GM21515 (cell line): ENCODE measurements around the gene FNIP1.
"Not testable (repeated sequence)": the region's sequence is repeated elsewhere in the genome, so short reads cannot be mapped to it uniquely, and the experiment has no call there.

ENCODE experiments used
- ATAC-seq: cut with Tn5 transposase; IDR thresholded peaks from one replicate; pipeline ENCODE4 v1.9.1; 2021; ENCODE audit not compliant: unreplicated experiment

FNIP1 gene

DNA sequence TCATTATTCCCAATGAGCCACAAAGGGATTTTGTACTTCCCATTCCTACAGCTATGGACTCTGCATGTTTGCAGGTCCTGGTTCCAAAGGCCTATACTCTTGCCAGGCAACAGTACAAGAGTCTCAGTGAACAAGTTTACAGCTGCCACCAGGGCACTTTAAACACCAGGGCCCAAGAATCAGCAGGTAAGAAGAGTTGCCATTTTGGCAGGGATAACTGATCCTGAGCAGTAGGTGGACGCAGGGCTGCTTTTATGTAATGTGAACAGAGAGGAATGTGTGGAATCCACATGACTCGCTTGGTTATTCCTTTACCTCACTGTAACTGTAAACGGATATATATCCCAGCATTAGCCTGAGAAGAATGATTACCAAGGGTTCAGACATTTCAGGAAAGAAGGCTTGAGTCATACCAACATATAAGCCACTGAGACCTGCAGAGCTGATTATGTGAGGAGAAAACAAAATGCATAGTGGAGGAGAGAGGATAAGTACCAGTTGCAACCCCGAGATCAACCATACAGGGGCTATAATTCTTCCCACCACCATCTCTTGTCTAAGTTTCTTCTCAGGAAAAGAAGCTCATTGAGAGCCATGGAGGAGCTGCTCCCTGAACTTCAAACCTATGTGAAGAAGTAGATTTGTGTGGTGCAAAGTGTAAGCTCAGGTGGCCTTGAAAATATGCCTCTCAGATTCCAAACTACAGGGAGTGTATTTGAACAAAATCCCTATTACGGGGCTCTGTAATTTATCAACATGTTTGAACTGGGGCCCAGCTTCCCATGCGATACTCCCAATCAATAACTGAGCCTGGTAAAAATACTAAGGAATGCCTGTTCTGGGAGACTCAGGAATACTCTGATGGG, 186.4 kb downstream of the FNIP1 start:
- no peak for ATAC-seq

DNA sequence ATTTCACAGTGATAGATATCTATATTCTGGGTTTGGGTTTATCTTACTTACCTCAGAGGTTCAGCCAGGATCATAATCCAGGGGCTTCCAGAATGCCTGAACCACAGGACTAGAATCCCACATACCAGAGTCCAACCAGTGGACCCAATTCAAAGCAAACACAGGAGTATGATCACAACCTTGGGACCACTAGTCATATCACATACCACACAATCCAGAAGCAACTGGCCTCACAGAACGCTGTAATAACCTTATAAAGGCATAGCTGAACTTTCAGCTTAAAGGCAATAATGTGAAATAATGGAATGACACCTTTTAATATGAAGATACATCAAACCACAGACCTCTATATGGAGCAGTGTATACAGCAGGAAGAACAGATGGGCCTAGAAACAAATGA, 187.0 kb downstream of the FNIP1 start:
- ATAC-seq, result no peak

DNA sequence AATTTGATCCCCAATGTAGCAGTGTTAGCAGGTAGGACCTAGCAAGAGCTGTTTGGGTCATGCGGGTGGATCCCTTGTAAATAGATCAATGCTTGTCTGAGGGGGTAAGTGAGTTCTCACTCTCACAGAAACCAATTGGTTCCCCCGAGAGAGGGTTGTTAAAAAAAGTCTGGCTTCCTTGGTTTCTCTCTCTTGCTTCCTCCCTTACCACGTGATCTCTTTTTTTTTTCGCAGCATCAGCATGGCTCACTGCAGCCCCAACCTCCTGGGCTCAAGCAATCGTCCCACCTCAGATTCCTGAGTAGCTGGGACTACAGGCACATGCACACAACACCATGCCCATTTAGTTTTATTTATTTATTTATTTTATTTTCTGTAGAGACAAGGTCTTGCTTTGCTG, 188.2 kb downstream of the FNIP1 start:
- ATAC-seq, result no peak

DNA sequence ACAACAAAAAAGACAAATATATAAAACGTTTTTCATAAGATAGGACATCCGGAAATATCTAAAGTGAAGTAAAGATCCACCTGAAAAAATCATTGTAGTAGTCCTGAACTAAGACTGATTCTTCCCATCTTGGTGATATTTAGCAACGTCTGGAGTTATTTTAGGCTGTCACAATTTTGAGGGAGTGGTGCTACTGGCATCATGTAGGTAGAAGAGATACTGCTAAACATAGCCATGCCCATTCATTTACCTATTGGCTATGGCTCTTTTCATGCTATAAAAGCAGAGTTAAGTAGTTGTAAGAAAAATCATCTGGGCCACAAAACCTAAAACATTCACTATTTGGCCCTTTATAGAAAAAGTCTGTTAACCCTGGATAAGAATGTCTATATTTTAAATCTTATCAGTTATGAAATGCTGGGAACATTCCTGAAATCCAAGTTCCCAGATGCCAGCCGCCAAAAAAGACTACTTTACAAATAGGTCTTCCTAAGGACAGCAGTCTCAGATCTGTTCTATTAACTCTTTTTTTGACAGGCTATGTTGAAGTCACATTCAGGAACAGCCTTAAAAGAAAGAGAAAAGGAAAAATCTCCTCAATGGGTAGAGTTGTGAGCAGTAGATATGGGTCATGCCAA, 188.8 kb downstream of the FNIP1 start:
- ATAC-seq, result no peak

- no peak for ATAC-seq
Observed at GRCh38 chr5:131607418-131607817, 189.4 kb downstream of the FNIP1 start.

- no peak for ATAC-seq
Observed at GRCh38 chr5:131605086-131605485, 191.7 kb downstream of the FNIP1 start.

- ATAC-seq, result peak; percentile 66
Observed at GRCh38 chr5:131595088-131596033, 201.5 kb downstream of the FNIP1 start.

DNA sequence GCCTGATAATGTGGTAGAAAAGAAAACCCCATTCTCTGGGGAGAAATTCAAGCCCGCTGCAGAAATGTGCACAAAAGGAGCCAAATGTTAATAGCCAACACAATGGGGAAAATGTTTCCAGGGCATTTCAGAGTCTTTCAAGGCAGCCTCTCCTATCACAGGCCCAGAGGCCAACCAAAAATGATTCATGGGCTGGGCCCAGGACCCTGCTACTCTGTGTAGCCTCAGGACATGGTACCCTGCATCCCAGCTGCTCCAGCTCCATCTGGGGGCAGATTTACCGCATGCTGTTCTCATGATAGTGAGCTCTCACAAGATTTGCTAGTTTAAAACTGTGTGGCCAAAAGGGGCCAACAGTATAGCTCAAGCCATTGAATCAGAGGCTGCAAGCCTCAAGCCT, 202.9 kb downstream of the FNIP1 start:
- no peak for ATAC-seq

DNA sequence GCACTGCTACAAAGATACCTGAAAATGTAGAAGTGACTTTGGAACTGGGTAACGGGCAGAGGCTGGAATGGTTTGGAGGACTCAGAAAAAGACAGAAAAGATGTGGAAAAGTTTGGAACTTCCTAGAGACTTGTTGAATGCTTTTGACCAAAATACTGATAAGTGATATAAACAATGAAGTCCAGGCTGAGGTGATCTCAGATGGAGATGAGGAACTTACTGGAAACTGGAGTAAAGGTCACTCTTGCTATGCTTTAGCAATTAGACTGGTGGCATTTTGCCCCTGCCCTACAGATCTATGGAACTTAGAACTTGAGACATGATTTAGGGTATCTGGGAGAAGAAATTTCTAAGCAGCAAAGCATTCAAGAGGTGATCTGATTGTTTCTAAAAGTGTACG, 203.4 kb downstream of the FNIP1 start:
- ATAC-seq, result not testable (repeated sequence)
